ENCODE measurements around the gene ANKRD55. TPM values are rescaled to one million over a fixed set of nuclear protein-coding genes. Genes with fewer than 3 reads are reported as not detected.

The ANKRD55 gene
- total and polyA plus RNA-seq, 9 of the 15 experiments (the other 6 are each of a cell fraction or from before 2014, with no cell fraction given) = 3.4 to 10.6 (median 6.5) TPM

GRCh38 chr5:56142614-56143372, 90.3 kb downstream of the ANKRD55 start:
- Histone ChIP-seq H3K27me3 (ENCODE audit: control insufficient read depth in 2 of 2, insufficient read depth in 2 of 2, low read length in 2 of 2) (no peaks in the 10 kb centered on the region), H4K20me1 (replicated peaks; ENCODE audit: control insufficient read depth, insufficient read depth, low read length) (no peaks in the 10 kb centered on the region), H3K4me2 (ENCODE audit: insufficient read depth, low read length) (no peak overlapping the region), H3K9me1 (ENCODE audit: control insufficient read depth, insufficient read depth, low read length) (no peaks in the 10 kb centered on the region), H3K36me3 (ENCODE audit: control insufficient read depth, insufficient read depth, low read length) (no peaks in the 10 kb centered on the region; the same call in 2 of the 3 replicates), H3K9ac (ENCODE audit: insufficient read depth in 1 of 2, low read depth in 2 of 2, low read length in 2 of 2) (no peak overlapping the region), H3K27ac (ENCODE audit: extremely low read depth, low read depth, low read length) (no peak overlapping the region), H3K4me3 (no peak overlapping the region), H2AFZ (ENCODE audit: low read depth, low read length) (no peak overlapping the region), H3K79me2 (ENCODE audit: control insufficient read depth, insufficient read depth, low read length) (no peaks in the 10 kb centered on the region), H3K4me1 (replicated peaks in 1 of 2; ENCODE audit: control insufficient read depth in 2 of 2, insufficient read depth in 2 of 2, low read length in 2 of 2) (no peaks in the 10 kb centered on the region; a peak in 1 of 5 replicates), H3K9me3 (replicated peaks; ENCODE audit: control insufficient read depth, insufficient read depth, low read depth, low read length) (no peaks in the 10 kb centered on the region)
- 21% methylated on average over 5 of the region's 5 CpGs for WGBS (ENCODE audit: insufficient coverage, low coverage, missing lambda C conversion rate)
- ATAC-seq (no peak), DNase-seq (ENCODE audit: extremely low read depth in 1 of 4, low spot score in 3 of 4) (no peak), FAIRE-seq (no peak)
- intact Hi-C loops (cut with micrococcal nuclease) = no loop called here
- BruUV-seq (replicated peaks) = no TSS peak
- TF ChIP-seq BCOR (IDR thresholded peaks at IDR 0.05) = no peak
- TF ChIP-seq GABPB2 (CRISPR knock-in tag; conservative IDR thresholded peaks at IDR 0.05) = no peak
- no peak for TF ChIP-seq PYGO2 (tag; IDR thresholded peaks at IDR 0.05)
- TF ChIP-seq, protein P1, sequence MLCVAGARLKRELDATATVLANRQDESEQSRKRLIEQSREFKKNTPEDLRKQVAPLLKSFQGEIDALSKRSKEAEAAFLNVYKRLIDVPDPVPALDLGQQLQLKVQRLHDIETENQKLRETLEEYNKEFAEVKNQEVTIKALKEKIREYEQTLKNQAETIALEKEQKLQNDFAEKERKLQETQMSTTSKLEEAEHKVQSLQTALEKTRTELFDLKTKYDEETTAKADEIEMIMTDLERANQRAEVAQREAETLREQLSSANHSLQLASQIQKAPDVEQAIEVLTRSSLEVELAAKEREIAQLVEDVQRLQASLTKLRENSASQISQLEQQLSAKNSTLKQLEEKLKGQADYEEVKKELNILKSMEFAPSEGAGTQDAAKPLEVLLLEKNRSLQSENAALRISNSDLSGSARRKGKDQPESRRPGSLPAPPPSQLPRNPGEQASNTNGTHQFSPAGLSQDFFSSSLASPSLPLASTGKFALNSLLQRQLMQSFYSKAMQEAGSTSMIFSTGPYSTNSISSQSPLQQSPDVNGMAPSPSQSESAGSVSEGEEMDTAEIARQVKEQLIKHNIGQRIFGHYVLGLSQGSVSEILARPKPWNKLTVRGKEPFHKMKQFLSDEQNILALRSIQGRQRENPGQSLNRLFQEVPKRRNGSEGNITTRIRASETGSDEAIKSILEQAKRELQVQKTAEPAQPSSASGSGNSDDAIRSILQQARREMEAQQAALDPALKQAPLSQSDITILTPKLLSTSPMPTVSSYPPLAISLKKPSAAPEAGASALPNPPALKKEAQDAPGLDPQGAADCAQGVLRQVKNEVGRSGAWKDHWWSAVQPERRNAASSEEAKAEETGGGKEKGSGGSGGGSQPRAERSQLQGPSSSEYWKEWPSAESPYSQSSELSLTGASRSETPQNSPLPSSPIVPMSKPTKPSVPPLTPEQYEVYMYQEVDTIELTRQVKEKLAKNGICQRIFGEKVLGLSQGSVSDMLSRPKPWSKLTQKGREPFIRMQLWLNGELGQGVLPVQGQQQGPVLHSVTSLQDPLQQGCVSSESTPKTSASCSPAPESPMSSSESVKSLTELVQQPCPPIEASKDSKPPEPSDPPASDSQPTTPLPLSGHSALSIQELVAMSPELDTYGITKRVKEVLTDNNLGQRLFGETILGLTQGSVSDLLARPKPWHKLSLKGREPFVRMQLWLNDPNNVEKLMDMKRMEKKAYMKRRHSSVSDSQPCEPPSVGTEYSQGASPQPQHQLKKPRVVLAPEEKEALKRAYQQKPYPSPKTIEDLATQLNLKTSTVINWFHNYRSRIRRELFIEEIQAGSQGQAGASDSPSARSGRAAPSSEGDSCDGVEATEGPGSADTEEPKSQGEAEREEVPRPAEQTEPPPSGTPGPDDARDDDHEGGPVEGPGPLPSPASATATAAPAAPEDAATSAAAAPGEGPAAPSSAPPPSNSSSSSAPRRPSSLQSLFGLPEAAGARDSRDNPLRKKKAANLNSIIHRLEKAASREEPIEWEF (CRISPR knock-in tag; IDR thresholded peaks at IDR 0.05) = no peak
- no peak for TF ChIP-seq NFRKB (IDR thresholded peaks at IDR 0.05; ENCODE audit: low read depth)
- ChIA-PET POLR2A (no interaction called here), CTCF (ENCODE audit: low intra/inter-chr PET ratio) (no interaction called here)
- in situ Hi-C loops (cut with MboI) = no loop called here

Data from K562 (cell line).